ENCODE data around the gene MAGEA3. TPM values are rescaled to one million over a fixed set of nuclear protein-coding genes. Genes with fewer than 3 reads are reported as not detected.
"Not testable (repeated sequence)": the region's sequence is repeated elsewhere in the genome, so short reads cannot be mapped to it uniquely, and the experiment has no call there.

Gene MAGEA3
- total RNA-seq, 1 experiment from 2014 or later = not detected

DNA sequence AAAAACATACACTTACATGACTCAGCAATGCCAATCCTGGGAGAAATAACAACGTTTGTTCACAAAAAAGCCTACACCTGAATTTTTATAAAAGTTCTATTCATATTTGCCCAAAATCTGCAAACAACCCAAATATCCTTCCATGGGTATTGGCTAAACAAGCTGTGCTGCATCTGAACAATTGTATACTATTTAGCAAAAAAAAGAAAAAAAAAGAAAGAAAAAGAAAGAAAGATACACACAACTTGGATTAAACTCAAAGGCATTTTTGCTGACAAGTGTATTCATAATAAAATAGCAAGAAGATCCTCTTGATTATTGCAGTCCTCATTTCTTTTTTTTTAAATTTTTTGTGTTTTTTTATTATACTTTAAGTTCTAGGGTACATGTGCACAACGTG is 24.5 kb upstream of the MAGEA3 start:
- Histone ChIP-seq H3K23ac (ENCODE audit: insufficient read length, low read depth, low read length) (no peak overlapping the region), H2BK120ac (ENCODE audit: low read depth, low read length, poor library complexity, severe bottlenecking) (no peak overlapping the region), H4K91ac (ENCODE audit: insufficient read length, low read depth, low read length) (no peak overlapping the region), H3K79me2 (ENCODE audit: insufficient read depth, low read length) (no peaks in the 10 kb centered on the region), H3K27me3 (ENCODE audit: insufficient read depth, low read length) (no peaks in the 10 kb centered on the region), H3K18ac (ENCODE audit: insufficient read length, low read depth, low read length) (no peak overlapping the region), H3K9ac (ENCODE audit: extremely low read depth, insufficient read length, low read length) (no peak overlapping the region), H4K5ac (ENCODE audit: insufficient read length, low read depth, low read length) (no peak overlapping the region), H2BK15ac (ENCODE audit: low read depth, low read length) (no peak overlapping the region), H3K4me2 (ENCODE audit: insufficient read depth, insufficient read length, low read length) (no peak overlapping the region), H2AK5ac (ENCODE audit: insufficient read length, low read length) (no peak overlapping the region), H3K9me3 (ENCODE audit: control insufficient read depth, low read depth, low read length) (no peaks in the 10 kb centered on the region), H2BK20ac (ENCODE audit: low read depth, low read length, poor library complexity, severe bottlenecking) (no peak overlapping the region), H3K79me1 (ENCODE audit: insufficient read depth, low read depth, low read length, poor library complexity, severe bottlenecking) (no peaks in the 10 kb centered on the region), H3K27ac (ENCODE audit: insufficient read length, low read depth, low read length) (no peak overlapping the region), H3K14ac (ENCODE audit: insufficient read depth, low read length) (no peak overlapping the region), H3K4ac (ENCODE audit: low read depth, low read length) (no peak overlapping the region), H2BK5ac (ENCODE audit: insufficient read length, low read length) (no peak overlapping the region), H3T11ph (ENCODE audit: low read length) (no peak overlapping the region), H3K23me2 (ENCODE audit: insufficient read length, low read depth, low read length, poor library complexity, severe bottlenecking) (no peaks in the 10 kb centered on the region), H3K4me1 (ENCODE audit: insufficient read depth, low read length) (no peaks in the 10 kb centered on the region), H3K56ac (ENCODE audit: insufficient read length, low read depth, low read length) (no peak overlapping the region), H4K20me1 (ENCODE audit: control insufficient read depth, insufficient read depth, insufficient read length) (no peaks in the 10 kb centered on the region), H4K8ac (replicated peaks; ENCODE audit: insufficient read length, low read depth, low read length) (no peak overlapping the region), H2BK12ac (ENCODE audit: insufficient read length, low read depth, low read length) (no peak overlapping the region), H2AFZ (ENCODE audit: low read length) (no peak overlapping the region)
- Mint-ChIP-seq H3K27me3 (ENCODE audit: low read depth) (peaks cover 35% of the 10 kb centered on the region), H3K36me3 (ENCODE audit: insufficient read depth in 1 of 3, low read depth in 3 of 3) (no peaks in the 10 kb centered on the region), H3K4me3 (no peak overlapping the region), H3K27ac (no peak overlapping the region), H3K4me1 (no peaks in the 10 kb centered on the region), H3K9me3 (peaks cover 62 to 75% of the 10 kb centered on the region in 2 experiments)
- TF ChIP-seq CTCF (conservative IDR thresholded peaks at IDR 0.05) = no peak
- DNase-seq = no peak
- no CpG with 5 or more reads among the region's 2 CpGs for WGBS (ENCODE audit: extremely low coverage, insufficient read length, low lambda C conversion rate)

GRCh38 chrX:152674652-152675051 is 23.9 kb upstream of the MAGEA3 start:
- not testable (repeated sequence) for H3K56ac ChIP-seq (ENCODE audit: insufficient read length, low read depth, low read length); H4K91ac ChIP-seq (ENCODE audit: insufficient read length, low read depth, low read length); H3T11ph ChIP-seq (ENCODE audit: low read length); H3K79me1 ChIP-seq (ENCODE audit: insufficient read depth, low read depth, low read length, poor library complexity, severe bottlenecking); H3K14ac ChIP-seq (ENCODE audit: insufficient read depth, low read length); H3K9ac ChIP-seq (ENCODE audit: extremely low read depth, insufficient read length, low read length); DNase-seq; H2AK5ac ChIP-seq (ENCODE audit: insufficient read length, low read length); H3K4me3 Mint-ChIP-seq; H2BK12ac ChIP-seq (ENCODE audit: insufficient read length, low read depth, low read length); H3K4ac ChIP-seq (ENCODE audit: low read depth, low read length); H2BK20ac ChIP-seq (ENCODE audit: low read depth, low read length, poor library complexity, severe bottlenecking); H3K27me3 ChIP-seq (ENCODE audit: insufficient read depth, low read length); H2AFZ ChIP-seq (ENCODE audit: low read length); H3K27ac ChIP-seq (ENCODE audit: insufficient read length, low read depth, low read length); H3K9me3 ChIP-seq (ENCODE audit: control insufficient read depth, low read depth, low read length); H2BK5ac ChIP-seq (ENCODE audit: insufficient read length, low read length); H3K23me2 ChIP-seq (ENCODE audit: insufficient read length, low read depth, low read length, poor library complexity, severe bottlenecking); H4K20me1 ChIP-seq (ENCODE audit: control insufficient read depth, insufficient read depth, insufficient read length); H2BK120ac ChIP-seq (ENCODE audit: low read depth, low read length, poor library complexity, severe bottlenecking); H3K36me3 Mint-ChIP-seq (ENCODE audit: insufficient read depth in 1 of 3, low read depth in 3 of 3); H3K79me2 ChIP-seq (ENCODE audit: insufficient read depth, low read length); H3K18ac ChIP-seq (ENCODE audit: insufficient read length, low read depth, low read length); H3K23ac ChIP-seq (ENCODE audit: insufficient read length, low read depth, low read length); H2BK15ac ChIP-seq (ENCODE audit: low read depth, low read length); H4K5ac ChIP-seq (ENCODE audit: insufficient read length, low read depth, low read length); H3K4me1 Mint-ChIP-seq; H3K4me1 ChIP-seq (ENCODE audit: insufficient read depth, low read length); H4K8ac ChIP-seq (replicated peaks; ENCODE audit: insufficient read length, low read depth, low read length); H3K4me2 ChIP-seq (ENCODE audit: insufficient read depth, insufficient read length, low read length); H3K27ac Mint-ChIP-seq
- WGBS (ENCODE audit: extremely low coverage, insufficient read length, low lambda C conversion rate) = no CpG with 5 or more reads among the region's 3 CpGs
- Mint-ChIP-seq H3K27me3 (ENCODE audit: low read depth) (peaks cover 33% of the 10 kb centered on the region), H3K9me3 (peaks cover 57 to 69% of the 10 kb centered on the region in 2 experiments)
